Measurements from ENCODE around the gene PADI6.

The PADI6 gene

DNA sequence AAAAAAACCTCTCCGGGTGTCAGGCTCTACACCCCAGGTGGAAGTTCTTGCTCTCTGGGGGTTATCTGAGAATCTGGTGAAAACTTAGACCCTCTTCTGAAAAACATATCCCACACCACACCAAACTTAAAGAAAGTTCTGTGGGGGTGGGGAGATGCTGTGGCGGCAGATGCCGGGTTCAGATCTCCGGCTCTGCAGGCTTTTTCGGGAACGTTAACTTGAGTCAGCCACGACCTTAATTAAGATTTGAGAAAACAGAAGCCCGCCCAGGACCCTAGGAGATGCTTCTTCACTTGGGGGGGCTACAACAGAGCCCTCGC lies 65.2 kb downstream of the PADI6 start:
- no peak for DNase-seq

GRCh38 chr1:17437580-17438317 lies 65.8 kb downstream of the PADI6 start:
- DNase-seq = no peak

DNA sequence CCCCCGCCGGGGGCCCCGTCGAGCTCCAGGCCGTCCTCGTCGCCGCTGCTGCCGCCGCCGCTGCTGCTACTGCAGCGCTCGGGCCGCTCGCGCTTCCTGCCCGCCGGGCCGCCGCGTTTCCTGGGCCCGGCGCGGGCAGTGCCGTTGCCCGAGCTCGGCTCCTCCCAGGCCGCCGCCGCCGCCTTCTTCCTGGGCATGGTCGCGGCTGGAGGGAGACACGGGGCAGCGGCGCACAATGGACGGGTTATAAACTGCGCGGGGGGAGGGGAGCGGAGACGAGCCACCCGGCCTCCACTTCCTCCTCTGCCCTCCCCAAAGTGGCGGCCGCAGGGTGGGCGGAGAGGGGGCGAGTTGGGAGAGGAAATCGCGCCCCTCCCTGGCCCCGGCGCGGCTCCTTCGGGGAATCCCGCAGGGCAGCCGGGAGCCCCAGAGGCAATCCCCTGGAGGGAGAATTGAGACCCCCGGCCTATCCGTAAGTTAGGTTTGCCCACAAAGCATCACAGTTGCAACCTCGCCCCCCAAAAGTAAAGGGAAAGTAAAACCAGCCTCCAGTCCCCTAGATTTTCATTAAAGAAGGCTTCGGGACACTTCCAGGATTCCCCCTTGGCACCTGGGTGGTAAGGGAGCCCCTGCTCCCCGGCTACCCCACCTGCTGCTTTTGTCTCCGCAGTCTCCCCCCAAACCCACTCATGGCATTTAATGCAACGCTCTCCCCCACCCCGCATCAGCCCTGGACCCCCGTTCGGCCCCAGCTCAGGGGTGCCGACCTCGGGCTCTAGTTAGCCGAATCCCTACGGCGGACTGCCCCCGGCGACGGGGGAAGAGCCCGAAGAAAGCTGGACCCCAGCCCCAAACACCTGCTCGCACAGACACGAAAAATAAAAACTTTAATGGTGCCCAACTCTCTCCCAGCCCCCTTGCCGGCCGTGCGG lies 66.6 kb downstream of the PADI6 start:
- DNase-seq = peak; percentile 26

- DNase-seq = peak; percentile 62
Observed at GRCh38 chr1:17439250-17440073, 67.5 kb downstream of the PADI6 start, which contains the start of gene RCC2. Gene RCC2, minus strand, starts transcription at chr1:17439677. Its CDS starts 1,163 bp downstream, at chr1:17438514.

- no peak for DNase-seq
Observed at GRCh38 chr1:17440074-17440826, 68.3 kb downstream of the PADI6 start.

DNA sequence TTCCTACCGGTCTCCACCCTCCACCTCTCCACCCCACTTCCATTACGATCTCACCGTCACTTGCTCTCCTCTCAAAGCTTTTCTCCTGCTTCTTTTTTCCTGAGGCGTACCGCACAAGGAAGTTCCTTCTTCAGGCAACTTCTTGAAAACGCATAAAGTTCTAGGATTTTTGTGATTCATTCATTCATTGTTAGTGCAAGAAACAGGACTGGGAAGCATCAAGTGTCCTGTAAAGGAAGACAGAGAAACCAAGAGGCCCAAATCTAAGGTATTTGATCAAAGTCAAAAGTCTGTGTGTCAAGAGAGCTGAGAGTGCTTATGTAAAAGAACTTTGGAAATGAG lies 68.8 kb downstream of the PADI6 start:
- DNase-seq = no peak

DNA sequence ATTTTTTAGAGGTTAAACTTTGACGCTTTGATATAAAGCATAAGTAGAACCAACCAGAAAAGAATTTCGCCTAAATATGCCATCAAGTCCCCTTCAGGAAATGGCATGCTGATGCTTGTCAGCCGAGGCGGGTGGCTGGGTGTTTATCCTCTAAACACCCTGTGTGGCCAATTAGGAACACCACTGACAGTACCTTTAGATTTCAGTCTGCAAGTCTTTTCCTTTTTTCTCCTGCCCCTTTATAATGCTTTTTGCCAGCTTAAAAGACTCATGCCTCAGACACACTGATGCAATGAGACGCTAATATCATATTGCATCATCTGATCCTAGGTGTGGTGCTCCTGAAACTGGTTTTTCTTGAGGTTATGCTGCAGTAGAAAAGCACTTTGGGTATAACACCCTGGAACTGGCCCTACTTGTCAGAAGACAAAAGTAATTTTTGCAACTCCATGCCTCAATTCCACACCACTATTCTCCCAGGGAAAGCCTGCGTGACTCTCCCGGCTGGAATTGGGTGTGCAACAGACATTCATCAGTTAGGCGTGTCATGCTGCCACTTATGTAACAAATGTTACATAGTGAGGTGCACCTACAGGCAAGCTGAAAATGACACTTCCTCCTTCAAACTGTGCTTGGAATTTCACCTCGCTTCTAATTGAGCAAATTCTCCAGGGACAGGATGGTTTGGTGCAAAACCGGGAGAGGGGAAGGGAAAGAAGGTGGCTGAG lies 69.4 kb downstream of the PADI6 start:
- DNase-seq = no peak

DNA sequence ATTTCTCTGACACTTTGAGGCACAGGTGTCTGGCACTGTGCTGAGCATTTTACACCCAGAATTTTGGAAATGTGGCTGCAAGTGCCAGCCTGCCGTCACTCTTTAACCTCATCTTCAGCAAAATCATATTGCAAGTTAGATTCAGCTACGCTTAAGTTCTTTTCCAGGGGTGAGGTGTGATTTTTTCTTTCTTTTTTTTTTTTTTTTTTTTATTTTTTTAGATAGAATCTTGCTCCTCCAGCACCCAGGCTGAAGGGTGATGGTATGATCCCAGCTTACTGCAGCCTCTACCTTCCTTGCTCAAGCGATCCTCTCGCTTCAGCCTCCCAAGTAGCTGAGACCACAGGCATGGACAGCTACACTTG lies 70.0 kb downstream of the PADI6 start:
- DNase-seq = no peak

DNA sequence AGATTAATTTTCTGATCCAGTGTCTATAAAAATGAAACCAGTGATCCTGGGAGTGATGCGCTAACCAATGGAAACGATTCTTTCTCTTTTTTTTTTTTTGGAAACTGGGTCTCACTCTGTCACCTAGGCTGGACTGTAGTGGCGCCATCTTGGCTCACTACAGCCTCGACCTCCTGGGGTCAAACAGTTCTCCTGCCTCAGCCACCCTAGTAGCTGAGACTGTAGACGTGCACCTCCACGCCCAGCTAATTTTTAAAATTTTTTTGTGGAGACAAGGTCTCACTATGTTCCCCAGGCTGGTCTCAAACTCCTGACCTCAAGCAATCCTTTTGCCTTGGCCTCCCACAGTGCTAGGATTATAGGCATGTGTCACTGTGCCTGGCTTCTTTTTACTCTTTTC lies 70.8 kb downstream of the PADI6 start:
- no peak for DNase-seq

GRCh38 chr1:17447501-17447992 lies 75.6 kb downstream of the PADI6 start:
- DNase-seq = no peak

Data from kidney glomerular epithelial cell (primary cell).